Neural crest cell (in vitro differentiated cells): Measurements from ENCODE around the gene PIP4K2B. TPM values are rescaled to one million over a fixed set of nuclear protein-coding genes. Genes with fewer than 3 reads are reported as not detected.

Experiments
- DNase-seq: peaks from one replicate; pipeline ENCODE4 v3.0.0; 2021; ENCODE audit warnings: low read depth, mixed read lengths, low spot score
- H3K27ac Mint-ChIP-seq: one replicate; pipeline ENCODE4 v1.8.0; 2021; ENCODE audit warnings: mild to moderate bottlenecking, mixed read lengths; ENCODE audit not compliant: unreplicated experiment
- H3K27me3 Mint-ChIP-seq: 2 replicates; pipeline ENCODE4 v1.8.0; 2021; ENCODE audit warnings: low read depth, mild to moderate bottlenecking, mixed read lengths
- H3K36me3 Mint-ChIP-seq: 2 replicates; pipeline ENCODE4 v1.8.0; 2021; ENCODE audit warnings: low read depth, mild to moderate bottlenecking, mixed read lengths
- H3K4me1 Mint-ChIP-seq: 2 replicates; pipeline ENCODE4 v1.8.0; 2021; ENCODE audit warnings: mixed read lengths
- H3K4me3 Mint-ChIP-seq: one replicate; pipeline ENCODE4 v1.8.0; 2021; ENCODE audit warnings: mild to moderate bottlenecking, mixed read lengths
- H3K9me3 Mint-ChIP-seq: 2 replicates; pipeline ENCODE4 v1.8.0; 2021; ENCODE audit warnings: mixed read lengths
- CTCF ChIP-seq: fragments of 200-600 bp; sonication (generic); conservative IDR thresholded peaks from 2 replicates; pipeline ENCODE4 v1.5.0; 2021; ENCODE audit warnings: antibody characterized with exemption, mild to moderate bottlenecking
- total RNA-seq: library from RNA; stranded (reverse); gene quantifications from 2 replicates; pipeline ENCODE4 v1.2.1, GENCODE V29; 2021

PIP4K2B gene
- total RNA-seq, 1 donor from 2014 or later: 105 TPM

DNA sequence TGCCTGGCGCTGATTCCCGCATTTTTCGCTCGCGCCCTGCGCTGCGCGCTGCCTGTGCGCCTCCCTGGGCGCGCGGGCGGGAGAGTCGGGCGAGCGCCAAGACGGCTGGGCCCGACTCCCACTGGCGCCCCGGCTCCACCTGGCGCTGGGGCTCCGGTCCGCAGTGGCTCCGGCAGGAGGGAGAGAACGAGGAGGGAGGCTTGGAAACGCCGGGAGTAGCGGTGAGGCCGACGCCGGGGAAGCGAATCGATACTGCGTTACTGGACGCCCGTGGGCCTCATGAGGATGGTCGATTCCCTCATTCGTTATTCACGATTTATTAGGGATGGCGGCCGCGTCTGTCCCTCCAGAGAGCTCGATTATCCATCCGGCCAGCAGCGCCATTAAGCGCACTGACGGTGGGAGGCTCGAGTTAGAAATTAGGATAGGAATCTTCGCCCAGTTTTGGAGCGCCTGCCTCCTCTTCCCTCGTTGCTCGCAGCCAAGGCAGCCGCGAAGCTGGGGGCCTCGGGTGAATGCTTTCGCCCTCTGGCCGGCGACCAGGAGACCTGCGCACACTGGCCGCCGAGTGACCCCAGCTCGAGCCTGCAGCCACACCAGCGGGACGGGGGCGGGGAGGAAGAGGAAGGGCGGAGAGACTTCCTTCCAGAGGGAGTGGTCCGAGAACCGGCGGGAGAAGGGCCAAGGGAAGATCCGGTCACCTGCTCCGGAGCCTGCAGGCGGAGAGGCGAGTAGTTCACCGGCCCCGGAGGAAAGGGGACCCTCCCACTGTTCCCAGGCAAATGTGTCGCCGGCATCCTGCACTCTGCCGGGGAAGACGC is 49.9 kb downstream of the PIP4K2B start:
- Mint-ChIP-seq H3K4me3 (peak overlapping the region; percentile 96), H3K27me3 (peaks cover 23% of the 10 kb centered on the region), H3K27ac (peak overlapping the region; percentile 78), H3K9me3 (no peaks in the 10 kb centered on the region), H3K36me3 (peaks cover 2% of the 10 kb centered on the region), H3K4me1 (peaks cover 58% of the 10 kb centered on the region)
- TF ChIP-seq CTCF: no peak
- peak; percentile 67 for DNase-seq

DNA sequence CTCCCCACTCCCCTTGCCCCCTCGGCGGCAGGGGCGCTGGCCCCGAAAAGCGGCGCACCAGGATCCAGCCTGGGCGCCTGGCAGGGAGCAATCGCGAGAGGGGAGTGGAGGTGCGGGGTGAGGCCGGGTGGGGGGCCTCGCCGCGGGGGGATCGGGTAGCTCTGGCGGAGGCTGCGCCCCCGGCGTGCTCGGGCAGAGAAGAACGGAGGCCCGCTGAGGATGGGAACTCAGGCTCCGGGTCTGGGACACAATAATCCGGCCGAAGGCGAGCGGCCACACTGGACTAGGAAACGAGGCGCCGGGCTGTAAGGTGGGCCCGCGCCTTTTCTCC is 50.5 kb downstream of the PIP4K2B start:
- Mint-ChIP-seq H3K27ac (no peak overlapping the region), H3K36me3 (peaks cover 2% of the 10 kb centered on the region), H3K4me1 (peaks cover 62% of the 10 kb centered on the region), H3K4me3 (peak overlapping the region; percentile 96), H3K27me3 (peaks cover 23% of the 10 kb centered on the region), H3K9me3 (no peaks in the 10 kb centered on the region)
- DNase-seq: no peak
- no peak for TF ChIP-seq CTCF

DNA sequence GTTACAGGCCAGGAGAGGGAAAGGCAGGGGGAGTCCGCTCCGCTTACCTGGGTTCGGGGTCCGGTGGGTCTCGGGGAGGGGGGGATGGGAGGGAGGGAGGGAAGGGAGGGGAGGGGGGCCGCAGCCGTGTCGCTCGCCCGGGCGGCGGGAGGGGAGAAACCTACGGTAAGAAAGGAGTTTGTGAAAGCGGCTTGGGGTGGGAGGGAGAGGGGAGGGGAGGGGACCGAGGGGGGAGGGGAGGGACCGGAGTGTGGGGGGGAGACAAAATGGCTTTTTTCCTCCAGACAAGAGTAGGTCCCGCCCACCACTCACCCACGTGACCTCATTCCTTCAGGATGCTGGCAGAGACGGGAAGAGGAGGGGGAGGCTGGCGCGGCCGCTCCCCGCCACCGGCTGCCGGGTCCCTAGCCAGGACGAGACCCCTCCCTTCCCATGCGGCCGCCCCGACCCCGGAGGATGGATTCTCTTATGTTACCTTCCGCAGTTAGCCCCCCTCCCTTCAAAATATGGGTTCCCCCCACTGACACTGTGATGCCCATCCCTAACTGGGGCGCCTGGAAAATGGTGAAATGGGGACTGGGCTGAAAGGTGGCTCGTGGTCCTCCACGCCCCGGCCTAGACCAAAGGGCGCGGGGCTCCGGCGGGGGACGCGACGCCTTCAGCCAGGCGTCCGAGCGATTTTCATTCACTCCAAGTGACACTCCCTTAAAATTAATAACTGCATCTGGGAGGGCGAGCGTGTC is 51.0 kb downstream of the PIP4K2B start, which contains the start of gene PCGF2:
TSS of gene PCGF2 (minus strand) at position 188 of the 743 bp plus-strand sequence. CDS start 7,934 bp downstream, outside the sequence.
- peak within 1 kb of the TSS; percentile 96 for H3K4me3 Mint-ChIP-seq
- peaks cover 23% of the 10 kb centered on the region for H3K27me3 Mint-ChIP-seq
- H3K4me1 Mint-ChIP-seq: peaks cover 64% of the 10 kb centered on the region
- DNase-seq: peak; percentile 88
- TF ChIP-seq CTCF: no peak
- no peaks in the 10 kb centered on the region for H3K9me3 Mint-ChIP-seq
- H3K36me3 Mint-ChIP-seq: peaks cover 2% of the 10 kb centered on the region
- peak within 1 kb of the TSS; percentile 88 for H3K27ac Mint-ChIP-seq

- Mint-ChIP-seq H3K36me3 (peaks cover 3% of the 10 kb centered on the region), H3K9me3 (no peaks in the 10 kb centered on the region), H3K4me1 (peaks cover 68% of the 10 kb centered on the region), H3K27me3 (peaks cover 23% of the 10 kb centered on the region), H3K27ac (peak overlapping the region; percentile 88), H3K4me3 (peak overlapping the region; percentile 92)
- peak; percentile 31 for TF ChIP-seq CTCF
- peak; percentile 40 for DNase-seq
These were observed 51.8 kb downstream of the PIP4K2B start for GRCh38 chr17:38747463-38748148.

DNA sequence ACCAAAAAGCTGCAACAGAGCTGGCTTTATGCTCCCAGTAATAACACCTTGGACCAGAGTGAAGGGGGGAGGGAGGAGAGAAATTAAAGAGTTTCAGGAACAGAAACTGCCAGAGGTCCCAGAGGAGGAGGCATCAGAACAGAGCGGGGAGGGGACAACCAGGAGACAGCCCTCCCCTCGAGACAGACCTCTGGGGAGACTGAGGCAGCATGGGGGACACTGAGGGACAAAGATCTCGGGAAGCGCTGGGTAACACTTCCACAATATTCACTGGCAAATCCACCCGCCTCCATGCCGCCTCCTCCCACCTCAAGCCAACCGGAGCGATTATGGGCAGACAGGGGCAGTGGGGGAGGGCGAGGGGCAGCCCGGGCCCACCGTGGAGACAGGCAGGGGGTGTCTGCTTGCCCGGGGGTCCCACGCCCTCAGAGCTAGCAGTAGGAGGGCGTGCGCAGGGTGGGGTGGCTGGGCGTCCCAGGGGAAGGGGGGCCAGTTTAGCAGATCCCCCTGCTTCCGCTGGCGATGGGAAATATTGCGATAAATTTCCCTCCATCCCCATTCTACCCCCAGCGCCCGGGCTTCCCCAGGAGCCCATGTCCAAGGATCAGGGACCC is 52.4 kb downstream of the PIP4K2B start:
- TF ChIP-seq CTCF: no peak
- Mint-ChIP-seq H3K27ac (no peak overlapping the region), H3K36me3 (peaks cover 3% of the 10 kb centered on the region), H3K4me3 (peak overlapping the region; percentile 92), H3K27me3 (peaks cover 18% of the 10 kb centered on the region), H3K9me3 (no peaks in the 10 kb centered on the region), H3K4me1 (peaks cover 68% of the 10 kb centered on the region)
- no peak for DNase-seq
